Activated gamma-delta T cell treated with anti-CD3 and anti-CD28 coated beads, Interleukin-2, amount 50 U/mL, for 16 hours (primary cell): ENCODE results near the gene SH2B3.
"Not testable (repeated sequence)": the region's sequence is repeated elsewhere in the genome, so short reads cannot be mapped to it uniquely, and the experiment has no call there.

Source experiments
- DNase-seq: peaks from one replicate; pipeline ENCODE4 v3.0.0-alpha.2; 2020; ENCODE audit warnings: low read depth

Gene SH2B3

GRCh38 chr12:111405859-111406473, at the start of gene SH2B3:
SH2B3 (plus strand) TSS chr12:111405923; CDS start chr12:111418146, 12,223 bp downstream.
- DNase-seq: peak; percentile 68

GRCh38 chr12:111359231-111359913, 46.4 kb upstream of the SH2B3 start:
- DNase-seq: no peak

DNA sequence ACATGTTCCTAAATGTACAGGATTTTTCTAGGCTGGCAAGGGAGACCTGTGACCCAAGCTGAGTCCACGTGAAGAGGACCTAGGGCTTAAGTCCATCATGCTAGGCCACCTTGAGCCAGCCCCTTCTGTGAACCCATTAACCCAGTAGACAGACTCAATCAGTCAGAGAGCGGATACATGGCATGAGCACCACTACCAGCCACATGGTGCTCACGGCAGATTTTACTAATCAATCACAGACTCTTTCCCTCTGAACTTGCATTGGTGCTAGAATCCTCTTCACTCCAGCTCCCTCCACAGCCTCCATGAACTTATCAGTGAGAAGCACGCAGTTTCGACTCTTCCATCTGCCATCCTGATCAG, 45.8 kb upstream of the SH2B3 start:
- no peak for DNase-seq

DNA sequence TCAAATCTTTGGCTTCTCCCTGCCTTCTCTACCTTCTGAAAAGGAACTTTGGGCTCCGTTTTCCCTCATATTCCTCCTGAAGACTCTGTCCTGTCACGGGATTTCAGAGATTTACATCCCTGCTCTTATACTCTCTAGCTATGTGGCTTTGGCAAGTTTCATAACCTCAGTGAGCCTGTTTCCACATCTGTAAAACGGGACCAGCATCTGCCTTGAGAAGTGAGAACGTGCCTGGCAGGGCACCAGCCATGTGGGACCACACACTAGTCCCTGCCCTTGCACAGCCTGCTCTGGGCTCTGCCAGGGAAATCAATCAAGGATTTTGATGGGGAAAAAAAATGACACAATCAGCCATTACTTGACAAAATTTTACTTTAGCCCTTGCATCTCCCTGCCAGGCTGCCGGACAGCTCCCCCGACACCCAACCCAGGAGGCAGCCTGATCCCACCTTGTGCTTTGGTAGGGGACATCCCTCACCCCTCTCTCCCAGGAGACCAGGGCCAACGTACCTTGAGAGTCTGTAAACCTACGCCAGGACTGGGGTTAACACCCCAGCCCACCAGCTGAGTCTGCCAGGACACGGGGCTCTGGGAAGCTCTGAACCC, 45.3 kb upstream of the SH2B3 start:
- DNase-seq: no peak

DNA sequence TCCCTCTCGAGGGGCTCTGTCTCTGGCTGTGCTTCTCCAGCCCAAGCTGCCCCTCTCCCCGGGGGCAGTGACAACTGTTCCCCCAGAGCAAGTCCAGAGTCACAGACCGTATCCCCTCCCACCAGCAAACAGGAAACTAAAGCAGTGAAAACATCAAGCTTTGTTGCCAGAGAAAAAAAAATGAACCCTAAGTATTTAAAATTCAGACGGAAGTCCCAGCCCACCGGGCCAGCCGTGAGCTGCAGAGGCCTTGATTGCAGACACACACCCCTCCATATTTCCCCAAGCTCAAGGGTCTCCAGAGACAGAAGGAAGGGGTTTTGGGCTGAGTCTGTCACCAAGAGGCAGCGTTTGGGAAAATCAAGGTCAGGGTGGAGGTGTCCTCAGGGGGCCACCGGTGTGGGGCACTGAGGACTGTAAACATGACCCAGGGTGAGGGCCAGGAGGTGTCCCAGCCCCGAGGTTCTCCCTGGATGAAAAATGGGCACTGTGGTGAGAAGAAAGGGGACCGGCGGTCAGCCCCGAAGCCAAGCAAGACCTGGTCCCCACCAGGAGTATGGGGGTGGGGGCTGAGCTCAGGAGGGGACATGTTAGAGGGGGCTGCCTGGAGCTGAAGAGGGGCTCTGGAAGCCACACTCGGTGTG, 44.5 kb upstream of the SH2B3 start:
- no peak for DNase-seq

- DNase-seq: no peak
Measured at GRCh38 chr12:111361717-111362576, 43.8 kb upstream of the SH2B3 start.

DNA sequence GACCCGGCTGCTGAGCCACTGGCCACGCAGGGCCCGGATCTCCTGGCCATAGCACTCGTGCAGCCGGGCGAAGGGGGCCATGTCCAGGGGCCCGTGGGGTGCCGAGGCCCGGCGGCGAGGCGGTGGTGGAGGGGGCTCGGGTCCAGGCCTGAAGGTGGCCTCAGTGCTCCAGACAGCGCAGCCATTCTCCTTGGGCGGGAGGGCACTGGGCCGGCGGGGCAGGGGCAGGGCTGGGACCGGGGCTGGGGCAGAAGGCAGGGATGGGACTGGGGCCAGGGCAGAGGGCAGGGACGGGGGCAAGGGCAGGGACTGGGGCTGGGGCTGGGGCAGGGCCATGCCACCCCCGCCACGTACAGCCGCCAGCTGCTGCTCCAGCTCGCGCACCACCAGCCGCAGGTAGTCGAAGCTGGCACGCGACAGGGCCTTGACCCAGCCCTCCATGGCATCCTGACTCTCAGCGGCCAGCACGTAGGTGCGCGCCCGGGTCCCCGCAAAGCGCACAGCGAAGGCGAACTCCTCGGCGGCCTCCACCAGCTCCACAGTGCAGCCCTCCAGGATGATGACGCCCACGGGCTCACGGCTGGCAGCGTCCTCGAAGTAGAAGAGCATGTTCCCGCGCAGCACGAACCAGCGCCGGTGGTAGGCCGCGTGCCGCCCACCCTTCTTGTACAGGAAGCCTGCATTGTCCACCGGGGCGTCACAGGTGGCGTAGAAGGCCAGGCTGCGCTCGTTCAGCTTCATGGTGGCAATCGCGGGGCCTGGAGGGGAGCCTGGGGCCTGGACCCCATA, 42.8 kb upstream of the SH2B3 start:
- DNase-seq: no peak

DNA sequence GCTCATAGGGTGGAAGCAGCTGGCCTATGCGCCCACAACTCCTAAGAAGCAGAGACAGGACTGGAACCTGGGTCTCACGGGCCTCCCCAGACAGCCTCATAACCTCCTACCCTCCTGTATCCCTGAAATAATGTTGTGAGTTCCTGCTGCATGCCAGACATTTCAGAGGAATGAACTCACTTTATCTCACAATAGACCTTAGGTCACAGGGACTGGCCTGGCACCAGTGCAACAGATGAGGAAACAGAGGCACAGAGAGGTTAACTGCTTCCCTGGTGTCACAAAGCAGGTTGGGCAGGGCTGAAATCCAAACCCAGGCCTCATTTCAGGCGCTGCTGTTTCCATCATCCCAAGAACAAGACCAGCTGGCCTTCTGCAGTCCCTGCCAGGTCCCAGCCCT, 42.1 kb upstream of the SH2B3 start:
- DNase-seq: no peak

GRCh38 chr12:111366075-111366474, 39.6 kb upstream of the SH2B3 start:
- DNase-seq: no peak

GRCh38 chr12:111366583-111366982, 39.1 kb upstream of the SH2B3 start:
- no peak for DNase-seq

- DNase-seq: no peak
Measured at GRCh38 chr12:111367661-111368221, 38.0 kb upstream of the SH2B3 start.

DNA sequence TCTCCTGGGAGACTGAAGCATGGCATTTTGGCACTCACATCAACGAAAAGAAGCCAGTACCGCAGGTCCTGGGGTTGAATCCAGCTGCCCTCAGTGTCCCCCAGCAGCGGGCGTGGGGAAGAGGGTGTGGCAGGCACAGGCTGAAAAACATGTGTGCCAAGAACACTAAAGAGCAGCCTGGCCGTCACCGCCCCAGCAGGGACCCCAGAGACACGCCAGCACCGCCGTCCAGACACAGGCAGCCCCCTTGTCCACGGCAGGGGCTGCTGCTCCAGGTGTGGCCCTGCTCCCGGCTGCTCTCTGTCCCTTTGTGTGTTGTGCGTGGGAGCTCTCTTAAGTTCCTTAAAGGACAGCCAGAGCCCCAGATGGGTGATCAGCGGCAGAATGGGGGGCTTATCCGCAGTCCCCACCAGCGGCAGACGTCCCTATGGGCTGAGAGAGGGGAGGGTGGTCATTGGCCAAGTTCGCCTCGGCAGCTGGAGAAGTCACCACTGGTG, 37.4 kb upstream of the SH2B3 start:
- no peak for DNase-seq

- DNase-seq: peak; percentile 58
Measured at GRCh38 chr12:111368788-111369495, 36.8 kb upstream of the SH2B3 start, which contains the start of gene PHETA1. PHETA1 (minus strand) TSS chr12:111369095; CDS start chr12:111363427, 5,668 bp downstream.

- DNase-seq: no peak
Measured at GRCh38 chr12:111369496-111370220, 36.1 kb upstream of the SH2B3 start.

DNA sequence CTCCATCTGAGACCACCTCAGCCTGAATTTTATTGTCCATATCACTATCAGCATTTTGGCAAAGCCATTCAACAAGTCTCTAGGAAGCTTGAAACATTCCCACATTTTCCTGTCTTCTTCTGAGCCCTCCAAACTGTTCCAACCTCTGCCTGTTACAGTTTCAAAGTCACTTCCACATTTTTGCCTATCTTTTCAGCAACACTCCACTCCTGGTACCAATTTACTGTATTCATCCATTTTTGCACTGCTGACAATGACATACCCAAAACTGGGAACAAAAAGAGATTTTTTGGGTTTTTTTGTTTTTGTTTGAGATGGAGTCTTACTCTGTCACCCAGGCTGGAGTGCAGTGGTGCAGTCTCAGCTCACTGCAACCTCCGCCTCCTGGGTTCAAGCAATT, 32.5 kb upstream of the SH2B3 start:
- not testable (repeated sequence) for DNase-seq

- DNase-seq: no peak
Measured at GRCh38 chr12:111377440-111377839, 28.3 kb upstream of the SH2B3 start.

- DNase-seq: no peak
Measured at GRCh38 chr12:111379942-111380554, 25.7 kb upstream of the SH2B3 start.

- no peak for DNase-seq
Measured at GRCh38 chr12:111384596-111384995, 21.1 kb upstream of the SH2B3 start.

- DNase-seq: no peak
Measured at GRCh38 chr12:111386885-111387284, 18.8 kb upstream of the SH2B3 start.
